Measurements from ENCODE around the gene DCAF10.
"Not testable (repeated sequence)": the region's sequence is repeated elsewhere in the genome, so short reads cannot be mapped to it uniquely, and the experiment has no call there.

The DCAF10 gene

DNA sequence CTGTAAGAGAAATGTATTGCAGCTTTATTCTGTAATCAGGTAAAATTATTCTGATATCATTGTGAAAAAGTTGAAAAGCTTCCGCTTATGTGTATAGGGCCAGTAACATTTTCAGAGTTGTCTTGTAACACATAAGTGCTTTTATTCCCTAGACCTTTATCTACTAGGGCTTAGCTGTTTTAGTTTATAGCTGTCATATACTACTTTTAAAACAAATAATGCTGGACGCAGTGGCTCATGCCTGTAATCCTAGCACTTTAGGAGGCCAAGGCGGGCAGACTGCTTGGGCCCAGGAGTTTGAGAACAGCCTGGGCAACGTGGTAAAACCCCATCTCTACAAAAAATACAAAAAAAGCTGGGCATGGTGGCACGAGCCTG is 70.2 kb downstream of the DCAF10 start:
- DNase-seq: no peak

- DNase-seq: no peak
These were observed 73.4 kb downstream of the DCAF10 start for GRCh38 chr9:37873955-37874354.

- DNase-seq: no peak
These were observed 75.8 kb downstream of the DCAF10 start for GRCh38 chr9:37876376-37876775.

DNA sequence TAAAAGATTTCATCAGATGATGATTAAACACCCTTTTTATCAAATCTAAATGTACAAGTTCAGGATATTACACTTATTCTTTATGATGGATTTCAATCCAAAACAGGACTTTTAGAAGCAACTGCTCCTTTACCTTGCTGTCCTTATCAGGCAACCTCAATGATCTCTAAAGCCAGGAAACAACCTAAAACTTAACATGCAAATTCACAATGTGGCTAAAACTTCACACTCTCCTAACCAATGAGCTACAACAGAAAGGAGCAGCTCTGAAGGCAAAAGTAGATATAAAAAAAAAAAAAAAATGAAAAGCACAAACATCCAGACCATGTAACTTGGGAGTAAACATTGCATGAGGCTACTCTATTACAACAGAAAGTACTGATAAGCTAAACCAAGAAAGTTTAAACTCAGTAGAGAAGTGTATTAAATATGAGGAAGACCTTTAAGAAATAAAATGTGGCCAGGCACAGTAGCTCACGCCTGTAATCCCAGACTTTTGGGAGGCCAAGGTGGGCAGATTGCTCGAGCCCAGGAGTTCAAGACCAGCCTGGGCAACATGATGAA is 80.4 kb downstream of the DCAF10 start:
- DNase-seq: no peak

DNA sequence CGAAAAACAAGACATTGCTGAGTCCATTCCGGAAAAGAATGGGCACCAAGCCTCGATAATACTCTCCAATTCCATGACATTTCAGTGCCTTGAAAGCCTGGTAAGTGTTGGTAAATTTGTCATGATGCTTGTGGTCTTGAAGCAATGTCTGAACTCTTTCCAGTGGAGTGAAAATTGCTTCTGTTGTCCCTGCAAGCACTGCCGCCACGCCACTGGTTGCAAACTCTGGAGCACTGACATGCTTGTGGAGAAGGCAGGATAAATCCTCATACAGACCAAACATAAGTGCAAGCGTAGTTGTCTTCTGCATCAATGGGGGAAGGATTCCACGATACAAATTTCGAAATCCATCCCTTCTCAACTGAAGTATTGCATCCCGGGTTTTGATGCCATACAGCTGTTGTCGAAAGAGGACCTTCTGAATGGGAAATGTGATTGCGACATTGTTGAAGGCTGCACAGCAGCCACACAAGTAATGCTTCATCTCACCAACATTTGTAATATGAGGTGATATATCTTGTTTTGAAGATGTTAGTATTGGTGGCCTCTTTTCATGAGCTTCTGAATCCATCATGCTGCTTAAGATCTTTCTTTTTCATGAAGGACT is 87.5 kb downstream of the DCAF10 start:
- DNase-seq: not testable (repeated sequence)

DNA sequence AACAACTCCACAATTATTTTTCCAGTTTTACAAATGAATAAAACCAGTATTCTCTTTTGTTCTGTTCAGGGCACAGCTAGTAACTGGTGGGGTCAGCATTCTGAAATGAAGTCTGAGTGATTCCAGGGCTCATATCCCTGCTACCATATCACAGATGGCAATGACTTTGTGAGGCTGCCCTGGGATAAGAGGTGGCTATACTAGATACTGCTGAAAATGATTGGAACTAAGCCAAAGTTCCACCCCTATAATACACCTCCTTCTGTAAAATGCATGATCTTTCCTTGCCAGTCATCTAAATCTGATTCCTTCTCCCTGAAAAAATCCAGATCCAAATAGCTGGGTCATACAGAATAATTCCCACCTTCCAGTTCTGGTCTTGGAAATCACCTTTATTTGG is 88.9 kb downstream of the DCAF10 start:
- no peak for DNase-seq

DNA sequence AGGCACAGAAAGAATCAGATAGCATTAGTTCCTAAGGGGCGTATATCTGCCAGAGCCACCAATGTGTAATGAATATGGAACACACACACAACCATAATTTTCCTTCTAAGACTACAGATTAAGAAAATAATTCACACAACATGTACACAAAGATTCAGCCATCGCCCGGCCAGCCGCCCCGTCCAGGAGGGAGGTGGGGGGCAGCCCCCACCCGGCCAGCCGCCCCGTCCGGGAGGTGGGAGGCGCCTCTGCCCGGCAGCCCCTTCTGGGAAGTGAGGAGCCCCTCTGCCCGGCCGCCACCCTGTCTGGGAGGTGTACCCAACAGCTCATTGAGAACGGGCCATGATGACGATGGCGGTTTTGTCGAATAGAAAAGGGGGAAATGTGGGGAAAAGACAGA is 90.4 kb downstream of the DCAF10 start:
- DNase-seq: not testable (repeated sequence)

- DNase-seq: no peak
These were observed 91.5 kb downstream of the DCAF10 start for GRCh38 chr9:37892063-37892462.

DNA sequence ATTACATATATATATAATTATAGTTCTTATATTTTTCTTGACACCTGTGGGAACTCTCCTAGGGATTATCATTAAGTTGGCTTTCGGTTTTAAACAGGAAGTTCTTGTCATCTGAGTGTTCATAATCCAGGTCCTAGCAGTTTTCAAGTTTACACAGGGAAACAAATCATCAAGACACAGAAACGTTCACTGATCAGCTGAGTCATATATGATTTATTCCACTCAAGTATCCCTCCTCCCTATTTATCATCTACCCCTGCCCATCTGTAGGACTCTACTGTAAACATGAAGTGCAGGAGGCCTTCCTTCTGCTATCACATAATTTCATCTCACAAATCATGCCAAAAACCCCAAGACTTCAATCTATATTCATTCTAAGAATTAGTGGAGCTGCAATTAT is 97.1 kb downstream of the DCAF10 start:
- peak; percentile 16 for DNase-seq

GRCh38 chr9:37899041-37899440 is 98.4 kb downstream of the DCAF10 start:
- DNase-seq: no peak

DNA sequence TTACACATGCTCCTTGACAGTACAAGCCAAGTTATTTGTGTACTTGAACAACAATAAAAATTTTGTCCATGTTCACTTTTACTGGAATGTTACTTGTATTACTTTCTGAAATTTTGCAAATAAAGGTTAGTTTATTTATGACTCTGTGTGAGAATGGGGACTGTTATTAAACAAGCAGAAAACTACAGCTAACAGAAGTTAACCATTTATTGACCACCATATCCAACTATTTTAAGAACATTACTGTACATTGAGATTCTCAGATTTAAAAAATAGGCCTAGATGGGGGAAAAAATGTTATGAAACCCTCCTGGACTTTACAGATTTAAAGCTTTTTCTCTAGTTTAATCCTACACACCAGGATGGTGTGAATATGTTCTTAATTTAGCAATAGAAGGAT is 101.5 kb downstream of the DCAF10 start:
- DNase-seq: no peak

GRCh38 chr9:37902796-37903646 is 102.4 kb downstream of the DCAF10 start:
- DNase-seq: peak; percentile 58

DNA sequence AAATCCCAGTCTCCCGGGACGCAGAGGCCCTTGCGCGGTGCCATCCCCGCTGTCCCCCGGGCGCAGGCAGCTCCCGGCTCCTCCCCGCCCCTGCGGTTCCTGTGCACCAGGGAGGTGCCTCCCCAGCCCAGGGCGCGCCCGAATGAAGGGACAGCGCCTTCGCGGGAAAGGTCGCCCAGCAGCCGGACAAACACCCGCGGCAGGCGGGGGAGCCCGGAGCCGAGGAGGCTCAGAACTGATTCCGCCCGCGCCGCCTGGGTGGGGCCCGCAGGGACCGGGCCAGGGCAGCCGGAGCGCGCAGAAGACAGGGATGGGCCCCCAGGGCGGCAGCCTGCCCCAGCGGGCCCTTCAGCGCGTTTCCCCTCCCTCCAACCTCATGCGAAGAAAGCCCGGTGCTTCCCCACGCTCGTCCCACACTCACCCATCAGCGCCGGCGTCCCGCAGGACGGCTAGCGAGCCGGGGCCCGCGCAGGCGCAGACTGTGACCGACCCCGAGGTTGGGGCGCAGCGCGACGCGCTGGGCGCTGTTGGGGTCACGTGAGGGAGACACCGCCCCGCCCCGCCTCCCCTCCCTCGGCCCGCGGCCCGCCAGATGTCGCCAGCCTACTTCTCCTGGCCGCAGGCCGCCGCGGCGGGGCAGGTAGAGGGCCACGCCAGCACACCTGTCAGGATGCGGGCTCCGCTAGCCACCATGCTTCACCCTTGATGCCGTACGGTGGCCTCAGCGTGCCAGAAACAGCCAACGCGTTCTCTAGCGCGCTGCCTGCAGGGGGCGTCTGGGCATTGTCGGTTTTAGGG is 103.2 kb downstream of the DCAF10 start, which contains the start of gene SLC25A51:
TSS of gene SLC25A51 (minus strand) at position 481 of the 798 bp plus-strand sequence. CDS start 15,577 bp downstream, outside the sequence.
- peak; percentile 95 for DNase-seq

DNA sequence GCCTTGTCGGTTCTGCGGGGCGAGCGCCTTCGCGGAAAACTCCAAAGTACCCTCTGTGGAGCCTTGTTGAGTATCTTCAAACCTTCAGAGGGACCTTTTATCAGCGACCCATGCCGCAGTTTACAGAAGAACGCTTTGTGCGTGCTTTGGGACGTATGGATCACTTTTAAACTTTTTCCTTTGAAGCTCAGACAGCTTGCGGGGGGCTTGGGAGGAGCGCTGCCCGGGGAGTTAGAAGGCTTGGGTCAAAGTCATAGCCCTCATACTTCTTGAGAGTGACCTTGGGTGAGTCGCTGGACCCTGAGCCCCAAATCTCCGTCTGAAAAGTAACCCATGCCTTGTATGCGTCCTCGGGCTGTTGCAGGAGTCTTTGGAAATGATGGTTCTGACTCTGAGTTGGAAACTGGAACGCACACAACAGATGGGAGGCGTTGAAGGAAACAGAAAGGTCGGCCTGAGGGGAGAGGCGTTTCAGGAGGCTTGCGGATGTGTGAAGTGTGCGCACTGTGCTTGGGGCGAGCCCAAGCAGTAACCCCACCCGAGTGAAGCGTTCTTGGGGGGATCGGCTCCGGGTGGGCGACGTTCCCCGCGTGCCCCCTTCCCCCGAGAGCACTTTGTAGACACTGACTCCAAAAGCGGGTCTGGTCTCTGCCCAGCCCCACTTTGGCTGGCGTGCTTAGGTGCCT is 104.0 kb downstream of the DCAF10 start:
- DNase-seq: peak; percentile 65

DNA sequence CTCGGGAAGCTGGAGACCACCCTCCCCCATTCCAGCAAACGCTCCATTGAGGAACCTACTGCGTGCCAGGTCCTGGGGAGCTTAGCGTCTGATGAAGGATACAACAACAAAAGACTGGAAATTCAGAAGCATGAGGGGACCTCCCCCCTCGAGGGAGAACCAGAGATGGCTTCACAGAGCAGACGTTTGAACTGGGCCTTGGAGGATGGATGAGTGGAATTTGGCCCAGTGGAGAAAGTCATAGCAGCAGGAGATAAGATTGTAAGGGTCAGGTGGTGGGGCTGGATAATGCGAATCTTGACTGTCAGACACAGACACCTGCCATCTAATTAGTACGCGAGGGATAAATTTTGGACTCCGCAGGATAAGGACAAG is 104.5 kb downstream of the DCAF10 start:
- DNase-seq: peak; percentile 30

DNA sequence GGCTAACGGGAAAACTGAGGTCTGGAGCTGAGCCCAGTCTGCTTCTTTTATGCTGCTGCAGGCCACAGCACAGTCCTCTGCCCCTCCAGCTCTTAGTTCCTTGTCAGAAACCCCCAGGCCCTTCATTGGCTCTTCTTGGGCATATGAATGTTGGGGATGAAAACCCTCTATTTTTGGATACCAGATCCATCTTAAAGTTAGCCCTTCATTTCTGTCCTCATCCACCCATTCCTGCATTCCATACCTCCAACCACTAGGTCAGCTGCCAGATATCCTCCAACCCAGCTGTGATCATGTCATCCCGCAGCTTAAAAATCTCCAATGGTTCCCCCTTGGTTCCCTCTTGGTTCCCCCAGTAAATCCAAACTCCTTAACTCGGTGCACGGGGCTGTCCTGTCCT is 105.2 kb downstream of the DCAF10 start:
- DNase-seq: no peak

- DNase-seq: no peak
These were observed 106.0 kb downstream of the DCAF10 start for GRCh38 chr9:37906312-37907239.

GRCh38 chr9:37908283-37908682 is 107.7 kb downstream of the DCAF10 start:
- no peak for DNase-seq

GRCh38 chr9:37908698-37909186 is 108.1 kb downstream of the DCAF10 start:
- no peak for DNase-seq

- no peak for DNase-seq
These were observed 108.7 kb downstream of the DCAF10 start for GRCh38 chr9:37909326-37909725.

- DNase-seq: not testable (repeated sequence)
These were observed 109.2 kb downstream of the DCAF10 start for GRCh38 chr9:37909836-37910235.
